B cell (primary cell): Measurements from ENCODE around the gene ATP11C. TPM values are rescaled to one million over a fixed set of nuclear protein-coding genes. Genes with fewer than 3 reads are reported as not detected.

Experiments used
- ATAC-seq: fragments of 200-7000 bp; cut with Tn5 transposase; one replicate; pipeline ENCODE4 v1.10.0; 2021; ENCODE audit warnings: low read depth, mild to moderate bottlenecking, moderate number of reproducible peaks, moderate library complexity
- CTCF ChIA-PET: fragments of 350-600 bp; sonication (Branson Sonifier 250); formaldehyde crosslinking; loops from one replicate; lab custom pipeline; 2021; ENCODE audit warnings: antibody characterized with exemption, inconsistent platforms; lab: Charles Lee
- POLR2A ChIA-PET: fragments of 350-600 bp; sonication (Branson Sonifier 250); formaldehyde crosslinking; loops from one replicate; lab custom pipeline; 2021; ENCODE audit warnings: antibody characterized with exemption; lab: Charles Lee
- DNase-seq: peaks from one replicate; pipeline ENCODE4 v3.0.0; 2013
- H2AFZ ChIP-seq: 2 replicates; pipeline ENCODE4 v1.6.1; 2012; ENCODE audit warnings: mild to moderate bottlenecking, low read depth, low read length; ENCODE audit not compliant: insufficient read depth, poor library complexity, severe bottlenecking
- H3K27ac ChIP-seq, 2 donors: 1 replicate in 1 of 2; 2 replicates in 1 of 2; pipeline ENCODE4 v1.5.1; 2012 to 2013; ENCODE audit warnings: low read length in 2 of 2, mild to moderate bottlenecking in 2 of 2, moderate library complexity in 1 of 2
- H3K27me3 ChIP-seq, 4 experiments: fragments of 200-600 bp in 1 of 4; sonication (generic) in 1 of 4; replicated peaks in 1 of 4; 1 replicate in 2 of 4; 2 replicates in 2 of 4; pipeline versions ENCODE4 v1.6.1 to v1.7.0; 2013 to 2016; ENCODE audit warnings: low read length in 3 of 4, mild to moderate bottlenecking in 2 of 4, mixed read lengths in 1 of 4, moderate library complexity in 1 of 4; ENCODE audit not compliant: insufficient read depth in 4 of 4, control insufficient read depth in 3 of 4; ENCODE audit errors: control extremely low read depth in 1 of 4
- H3K36me3 ChIP-seq, 2 experiments: replicated peaks in 1 of 2; 1 replicate in 1 of 2; 2 replicates in 1 of 2; pipeline versions ENCODE4 v1.6.1 to v1.7.1; 2013; ENCODE audit warnings: low read length in 1 of 2; ENCODE audit not compliant: insufficient read depth in 2 of 2, control insufficient read depth in 1 of 2; ENCODE audit errors: control extremely low read depth in 1 of 2, extremely low read depth in 1 of 2
- H3K4me1 ChIP-seq, 2 donors: fragments of 200-600 bp in 1 of 2; sonication (generic) in 1 of 2; 1 replicate in 1 of 2; 2 replicates in 1 of 2; pipeline versions ENCODE4 v1.5.1 to v1.6.1; 2013 to 2017; ENCODE audit warnings: low read length in 2 of 2; ENCODE audit not compliant: control insufficient read depth in 2 of 2, insufficient read depth in 2 of 2
- H3K4me2 ChIP-seq: replicated peaks from 2 replicates; pipeline ENCODE3; 2012; ENCODE audit warnings: mild to moderate bottlenecking, low read depth, low read length; ENCODE audit not compliant: poor library complexity, severe bottlenecking
- H3K4me3 ChIP-seq, 5 experiments: fragments of 200-600 bp in 1 of 5; sonication (generic) in 1 of 5; 1 replicate in 3 of 5; 2 replicates in 2 of 5; pipeline versions ENCODE4 v1.5.1 to v1.7.0; 2011 to 2016; ENCODE audit warnings: low read length in 4 of 5, mild to moderate bottlenecking in 4 of 5, low read depth in 2 of 5, control low read depth in 1 of 5, moderate library complexity in 1 of 5; ENCODE audit not compliant: insufficient read depth in 1 of 5; ENCODE audit errors: control extremely low read depth in 1 of 5, extremely low read depth in 1 of 5
- H3K79me2 ChIP-seq: fragments of 200-600 bp; sonication (generic); one replicate; pipeline ENCODE4 v1.6.0; 2016; ENCODE audit warnings: low read length; ENCODE audit not compliant: control insufficient read depth, insufficient read depth
- H3K9ac ChIP-seq: fragments of 200-600 bp; sonication (generic); 2 replicates; pipeline ENCODE4 v1.6.1; 2017; ENCODE audit warnings: mild to moderate bottlenecking, low read length, moderate library complexity
- H3K9me3 ChIP-seq, 3 donors: one replicate each; pipeline versions ENCODE4 v1.6.1 to v1.7.1; 2013; ENCODE audit warnings: low read length in 2 of 3; ENCODE audit not compliant: control insufficient read depth in 2 of 3, insufficient read depth in 1 of 3; ENCODE audit errors: control extremely low read depth in 1 of 3
- H4K20me1 ChIP-seq: 2 replicates; pipeline ENCODE4 v1.6.0; 2012; ENCODE audit warnings: mild to moderate bottlenecking, low read length; ENCODE audit not compliant: insufficient read depth, control insufficient read depth, poor library complexity, severe bottlenecking
- H3K27ac Mint-ChIP-seq: one replicate; pipeline ENCODE4 v1.8.0; 2021; ENCODE audit warnings: mixed read lengths
- H3K27me3 Mint-ChIP-seq: one replicate; pipeline ENCODE4 v1.8.0; 2021; ENCODE audit warnings: mixed read lengths
- H3K4me1 Mint-ChIP-seq: one replicate; pipeline ENCODE4 v1.8.0; 2021; ENCODE audit warnings: mixed read lengths
- H3K4me3 Mint-ChIP-seq: one replicate; pipeline ENCODE4 v1.8.0; 2021; ENCODE audit warnings: mixed read lengths
- H3K9me3 Mint-ChIP-seq: one replicate; pipeline ENCODE4 v1.8.0; 2022; ENCODE audit warnings: mixed read lengths; ENCODE audit not compliant: insufficient read depth
- CTCF ChIP-seq: fragments of 200-600 bp; IDR thresholded peaks from one replicate; pipeline ENCODE4 v1.8.0; 2022; ENCODE audit warnings: antibody characterized with exemption, mild to moderate bottlenecking
- EZH2 ChIP-seq: IDR thresholded peaks from 2 replicates; pipeline ENCODE4 v1.6.1; 2012; ENCODE audit warnings: borderline replicate concordance, low read depth, mild to moderate bottlenecking, moderate library complexity, low read length; ENCODE audit not compliant: insufficient read depth, poor library complexity, severe bottlenecking
- WGBS: methylation state at CpG from one replicate; pipeline ENCODE4 v1.1.5; 2013; ENCODE audit warnings: missing lambda C conversion rate; ENCODE audit not compliant: insufficient coverage; 5-methylcytosine and 5-hydroxymethylcytosine counted together
- intact Hi-C: fragments of 100-400 bp; cut with micrococcal nuclease; formaldehyde crosslinking; loops from one replicate; pipeline ENCODE4 v1.10.0; 2022
- polyA plus RNA-seq: library from polyadenylated mRNA; depleted of rRNA; stranded (reverse); fragments of >200 nt; gene quantifications from 2 replicates; pipeline ENCODE4 v1.2.3, GENCODE V29; 2012
- total RNA-seq, 2 donors: library from RNA; stranded (reverse); fragments of 120-200 nt in 1 of 2; gene quantifications; 1 replicate in 1 of 2; 2 replicates in 1 of 2; pipeline versions ENCODE4 v1.2.3 to v1.2.4, GENCODE V29; 2013 to 2022

ATP11C gene
- total and polyA plus RNA-seq, 2 donors (not counting 1 experiment from before 2014, with no cell fraction given): 8.5 to 29.2 TPM

- Histone ChIP-seq H3K9me3 (no peaks in the 10 kb centered on the region), H4K20me1 (no peaks in the 10 kb centered on the region), H3K27ac (peak overlapping the region in 1 of 2 donors; percentile 24), H3K79me2 (no peaks in the 10 kb centered on the region), H3K4me3 (no peak overlapping the region), H3K27me3 (no peaks in the 10 kb centered on the region), H3K4me2 (no peak overlapping the region), H3K36me3 (peaks cover 0 to 4% of the 10 kb centered on the region in 2 experiments), H3K4me1 (peaks cover 0 to 12% of the 10 kb centered on the region in 2 donors), H3K9ac (no peak overlapping the region), H2AFZ (no peak overlapping the region)
- WGBS: no CpG with 5 or more reads among the region's 1 CpG
- DNase-seq (no peak), ATAC-seq (no peak)
- Mint-ChIP-seq H3K4me3 (no peak overlapping the region), H3K27ac (peak overlapping the region; percentile 69), H3K4me1 (peaks cover 13% of the 10 kb centered on the region), H3K9me3 (no peaks in the 10 kb centered on the region), H3K27me3 (no peaks in the 10 kb centered on the region)
- POLR2A ChIA-PET: no interaction called here
- TF ChIP-seq CTCF (no peak), EZH2 (no peak)
- CTCF ChIA-PET: no interaction called here
- intact Hi-C loops: no loop called here
Measured at GRCh38 chrX:139784807-139785206, 148.0 kb downstream of the ATP11C start.

GRCh38 chrX:139783959-139784358 lies 148.9 kb downstream of the ATP11C start:
- Histone ChIP-seq H3K27me3 (no peaks in the 10 kb centered on the region), H3K36me3 (peaks cover 0 to 4% of the 10 kb centered on the region in 2 experiments), H3K4me1 (peaks cover 0 to 12% of the 10 kb centered on the region in 2 donors), H3K4me3 (no peak overlapping the region), H3K79me2 (no peaks in the 10 kb centered on the region), H4K20me1 (no peaks in the 10 kb centered on the region), H3K9ac (no peak overlapping the region), H3K27ac (no peak overlapping the region), H3K4me2 (no peak overlapping the region), H2AFZ (no peak overlapping the region), H3K9me3 (no peaks in the 10 kb centered on the region)
- ChIA-PET CTCF (no interaction called here), POLR2A (no interaction called here)
- no peak for TF ChIP-seq CTCF
- TF ChIP-seq EZH2: no peak
- no peak for ATAC-seq
- H3K27me3 Mint-ChIP-seq: no peaks in the 10 kb centered on the region
- H3K4me1 Mint-ChIP-seq: peaks cover 13% of the 10 kb centered on the region
- WGBS: no CpG with 5 or more reads among the region's 1 CpG
- intact Hi-C loops: no loop called here
- no peak for DNase-seq
- no peaks in the 10 kb centered on the region for H3K9me3 Mint-ChIP-seq
- no peak overlapping the region for H3K27ac Mint-ChIP-seq
- no peak overlapping the region for H3K4me3 Mint-ChIP-seq
